GM12878 (cell line): Measurements from ENCODE around the gene MALRD1. TPM values are rescaled to one million over a fixed set of nuclear protein-coding genes. Genes with fewer than 3 reads are reported as not detected.

Source experiments
- ATAC-seq: fragments of 200-7000 bp; cut with Tn5 transposase; 3 replicates; pipeline ENCODE4 v1.9.1; 2020; ENCODE audit warnings: mild to moderate bottlenecking, moderate library complexity
- BruUV-seq: library from RNA; stranded (reverse); fragments of 400-500 nt; replicated peaks from 2 replicates; lab custom pipeline; 2021; lab: Mats Ljungman, UMichigan
- CTCF ChIA-PET: fragments of 300-600 bp; sonication (Branson Sonifier 250); formaldehyde crosslinking; extraction: SDS; loops from one replicate; lab custom pipeline; 2021; ENCODE audit warnings: inconsistent platforms; lab: Yijun Ruan, JAX
- POLR2A ChIA-PET: fragments of 350-600 bp; formaldehyde crosslinking; extraction: SDS; loops from one replicate; lab custom pipeline; 2021; ENCODE audit warnings: inconsistent platforms; lab: Charles Lee
- RAD21 ChIA-PET: fragments of 300-600 bp; sonication (Branson Sonifier 250); formaldehyde crosslinking; loops from one replicate; lab custom pipeline; 2023; ENCODE audit warnings: antibody characterized with exemption; ENCODE audit not compliant: unreplicated experiment; lab: Charles Lee
- SMC1A ChIA-PET: fragments of 300-600 bp; sonication (Branson Sonifier 250); formaldehyde crosslinking; loops from one replicate; lab custom pipeline; 2023; ENCODE audit not compliant: unreplicated experiment, uncharacterized antibody; lab: Charles Lee
- DNase-seq: peaks from one replicate; pipeline ENCODE4 v3.0.0-alpha.2; 2011; ENCODE audit warnings: low read depth, low spot score
- FAIRE-seq: peaks from 3 replicates; lab custom pipeline; 2011; peaks lifted over from hg19 to GRCh38; lab: Jason Lieb, UNC
- H2AFZ ChIP-seq: 2 replicates; pipeline ENCODE4 v1.6.0; 2011; ENCODE audit warnings: low read depth, low read length, control low read depth; ENCODE audit not compliant: control insufficient read depth
- H3K27ac ChIP-seq: 2 replicates; pipeline ENCODE4 v1.5.1; 2011; ENCODE audit warnings: control low read depth; ENCODE audit not compliant: control insufficient read depth, insufficient read depth
- H3K27me3 ChIP-seq, 2 experiments: replicated peaks in 1 of 2; 2 replicates each; pipeline versions ENCODE4 v1.6.0 to v1.6.1; 2011; ENCODE audit warnings: low read length in 1 of 2; ENCODE audit not compliant: control insufficient read depth in 2 of 2, insufficient read depth in 2 of 2
- H3K36me3 ChIP-seq, 2 experiments: 2 replicates each; pipeline ENCODE4 v1.5.1; 2011; ENCODE audit warnings: low read length in 1 of 2; ENCODE audit not compliant: control insufficient read depth in 2 of 2, insufficient read depth in 2 of 2
- H3K4me1 ChIP-seq: 2 replicates; pipeline ENCODE4 v1.6.1; 2011; ENCODE audit warnings: mild to moderate bottlenecking, low read length, moderate library complexity, mixed read lengths; ENCODE audit not compliant: control insufficient read depth, insufficient read depth
- H3K4me2 ChIP-seq: 2 replicates; pipeline ENCODE4 v1.6.0; 2011; ENCODE audit warnings: control low read depth; ENCODE audit not compliant: control insufficient read depth, insufficient read depth
- H3K4me3 ChIP-seq: fragments of 200-600 bp; sonication (generic); 2 replicates; pipeline ENCODE4 v1.5.1; 2016
- H3K79me2 ChIP-seq: 2 replicates; pipeline ENCODE4 v1.6.0; 2011; ENCODE audit warnings: low read length; ENCODE audit not compliant: control insufficient read depth, insufficient read depth
- H3K9ac ChIP-seq: 2 replicates; pipeline ENCODE4 v1.8.0; 2011; ENCODE audit warnings: low read length, control low read depth, mixed read lengths; ENCODE audit not compliant: control insufficient read depth, insufficient read depth
- H3K9me3 ChIP-seq: replicated peaks from 3 replicates; pipeline ENCODE4 v1.5.1; 2011; ENCODE audit warnings: mild to moderate bottlenecking, low read length; ENCODE audit not compliant: control insufficient read depth, insufficient read depth
- H4K20me1 ChIP-seq: 2 replicates; pipeline ENCODE4 v1.6.0; 2011; ENCODE audit not compliant: control insufficient read depth, insufficient read depth
- ASH2L ChIP-seq: fragments of 300-600, 200-600 bp; sonication (generic); IDR thresholded peaks from 2 replicates; pipeline ENCODE4 v1.6.1; 2017; ENCODE audit warnings: low read depth, mild to moderate bottlenecking, borderline replicate concordance
- BCLAF1 ChIP-seq: fragments of 450-650 bp; IDR thresholded peaks from 2 replicates; pipeline ENCODE4 v1.6.1; 2017; ENCODE audit warnings: antibody characterized with exemption, mild to moderate bottlenecking, moderate library complexity
- CBX3 ChIP-seq: fragments of 200-600 bp; sonication (generic); IDR thresholded peaks from 2 replicates; pipeline ENCODE4 v1.6.1; 2016; ENCODE audit warnings: low read depth, borderline replicate concordance
- CEBPZ ChIP-seq: fragments of 150-350 bp; IDR thresholded peaks from 2 replicates; pipeline ENCODE4 v1.6.1; 2016; ENCODE audit warnings: low read depth, low read length
- CHD4 ChIP-seq: fragments of 200-600 bp; sonication (generic); IDR thresholded peaks from 2 replicates; pipeline ENCODE4 v1.6.1; 2016; ENCODE audit warnings: mild to moderate bottlenecking
- HCFC1 ChIP-seq: fragments of 150-350 bp; IDR thresholded peaks from 2 replicates; pipeline ENCODE4 v1.6.1; 2014; ENCODE audit warnings: low read length
- MAX ChIP-seq: IDR thresholded peaks from 2 replicates; pipeline ENCODE4 v1.6.1; 2012; ENCODE audit warnings: low read depth, low read length, improper control_type of control experiment
- MEF2B ChIP-seq: fragments of 450-650 bp; IDR thresholded peaks from 2 replicates; pipeline ENCODE4 v1.6.1; 2018; ENCODE audit warnings: mild to moderate bottlenecking, moderate library complexity; ENCODE audit not compliant: partially characterized antibody, poor library complexity, severe bottlenecking
- MTA3 ChIP-seq: IDR thresholded peaks from 2 replicates; pipeline ENCODE4 v1.6.1; 2012; ENCODE audit warnings: low read length, inconsistent platforms, borderline replicate concordance
- RELA ChIP-seq: fragments of 450-650 bp; IDR thresholded peaks from 2 replicates; pipeline ENCODE4 v1.8.0; 2014; ENCODE audit warnings: borderline replicate concordance; ENCODE audit not compliant: partially characterized antibody
- STAT1 ChIP-seq: fragments of 450-650 bp; conservative IDR thresholded peaks from 2 replicates; pipeline ENCODE4 v1.6.1; 2014; ENCODE audit warnings: antibody characterized with exemption, mild to moderate bottlenecking
- SUPT20H ChIP-seq: IDR thresholded peaks from 2 replicates; pipeline ENCODE4 v1.6.1; 2011; ENCODE audit warnings: low read depth, mild to moderate bottlenecking, low read length, moderate library complexity, borderline replicate concordance; ENCODE audit not compliant: control insufficient read depth
- TCF7 ChIP-seq: IDR thresholded peaks from 2 replicates; pipeline ENCODE4 v1.6.1; 2014; ENCODE audit warnings: antibody characterized with exemption, borderline replicate concordance
- WRNIP1 ChIP-seq: IDR thresholded peaks from 2 replicates; pipeline ENCODE4 v1.6.1; 2011; ENCODE audit warnings: low read depth, low read length, improper control_type of control experiment, borderline replicate concordance
- ZBED1 ChIP-seq: IDR thresholded peaks from 2 replicates; pipeline ENCODE4 v1.6.1; 2016; ENCODE audit warnings: borderline replicate concordance
- WGBS: methylation state at CpG from one replicate; pipeline ENCODE4 v1.1.6; 2016; ENCODE audit warnings: low lambda C conversion rate; ENCODE audit not compliant: insufficient replicate concordance, insufficient coverage; ENCODE audit errors: missing lambda C conversion rate; 5-methylcytosine and 5-hydroxymethylcytosine counted together
- in situ Hi-C: fragments of 300-500 bp; cut with MboI; formaldehyde crosslinking; loops from 9 replicates; pipeline ENCODE4 v1.14.3; 2018; ENCODE audit warnings: mixed read lengths
- intact Hi-C: fragments of 100-400 bp; cut with micrococcal nuclease; formaldehyde crosslinking; loops from one replicate; pipeline ENCODE4 v1.14.2; 2022; ENCODE audit not compliant: unreplicated experiment
- polyA plus RNA-seq, 11 experiments: library from polyadenylated mRNA; depleted of rRNA in 4 of 11; unstranded in 6 of 11; stranded (reverse) in 5 of 11; fragments of >200 nt; fragmentation: Nextera tagmentation in 4 of 11; fragmentation: Illumina TruSeq in 1 of 11; extraction: Ambion mirVana in 4 of 11; extraction: Trizol in 1 of 11; gene quantifications; 1 replicate in 1 of 11; 2 replicates in 10 of 11; pipeline versions ENCODE4 v1.2.1 to v1.2.3, GENCODE V29; 2011 to 2016; ENCODE audit warnings: inconsistent platforms in 2 of 11, missing spikeins in 2 of 11, low read depth in 1 of 11
- total RNA-seq, 4 experiments: library from RNA; depleted of rRNA in 3 of 4; stranded (reverse); fragments of >200 nt in 3 of 4; fragmentation: Illumina TruSeq in 1 of 4; extraction: Trizol in 1 of 4; gene quantifications; 2 replicates each; pipeline versions ENCODE4 v1.2.1 to v1.2.3, GENCODE V29; 2013 to 2021

MALRD1 gene
- total and polyA plus RNA-seq, 10 of the 15 experiments (the other 5 are each of a cell fraction or from before 2014, with no cell fraction given), result 0.12 to 6.6 (median 0.26) TPM; not detected in 2

- no peak for TF ChIP-seq CEBPZ
- no peak for TF ChIP-seq BCLAF1
- TF ChIP-seq ZBED1, result no peak
- TF ChIP-seq TCF7, result no peak
Observed at GRCh38 chr10:19209319-19209718, 160.7 kb downstream of the MALRD1 start (continued).

GRCh38 chr10:19212590-19212989, 164.0 kb downstream of the MALRD1 start:
- H4K20me1 ChIP-seq, result no peaks in the 10 kb centered on the region
- ATAC-seq (no peak), DNase-seq (no peak)
- intact Hi-C loops, result no loop called here
- in situ Hi-C loops, result no loop called here
- H3K27ac ChIP-seq, result no peak overlapping the region
- CTCF ChIA-PET, result interaction anchor here (0.7 kb wide), 1 partner anchor 44 kb away, joined by 3 read pairs; no protein-coding TSS in a partner anchor
- no peaks in the 10 kb centered on the region for H3K27me3 ChIP-seq
- POLR2A ChIA-PET, result interaction anchor here (0.6 to 2.5 kb wide), 2 partner anchors 8 to 123 kb away, joined by 3 to 8 read pairs; no protein-coding TSS in a partner anchor
- RAD21 ChIA-PET, result interaction anchor here (1.0 to 2.5 kb wide), 4 partner anchors 9 to 68 kb away, joined by 3 to 13 read pairs (median 5); no protein-coding TSS in a partner anchor
- TF ChIP-seq RELA (no peak), ASH2L (no peak), WRNIP1 (no peak), STAT1 (no peak), MAX (no peak), MEF2B (no peak), HCFC1 (no peak), SUPT20H (no peak), CHD4 (no peak), MTA3 (no peak), CBX3 (no peak)
- TF ChIP-seq, all 136 proteins: peak for 0
- SMC1A ChIA-PET, result interaction anchor here (0.8 to 1.9 kb wide), 5 partner anchors 10 to 63 kb away, joined by 3 to 7 read pairs (median 4); no protein-coding TSS in a partner anchor
- Histone ChIP-seq H3K4me2 (no peak overlapping the region), H2AFZ (no peak overlapping the region), H3K4me1 (no peaks in the 10 kb centered on the region), H3K4me3 (no peak overlapping the region), H3K36me3 (no peaks in the 10 kb centered on the region), H3K9ac (no peak overlapping the region), H3K79me2 (no peaks in the 10 kb centered on the region), H3K9me3 (no peaks in the 10 kb centered on the region)
- no peak for FAIRE-seq
- WGBS, result 22% methylated on average over 5 of the region's 5 CpGs
- no TSS peak for BruUV-seq
